GM23338 (cell line): Measurements from ENCODE around the gene AHR.

ENCODE experiments used
- CREB1 ChIP-seq: fragments of 250-450 bp; sonication (Bioruptor Pico); IDR thresholded peaks from 2 replicates; pipeline ENCODE4 v1.5.0; 2020; ENCODE audit warnings: low read depth, mild to moderate bottlenecking, moderate library complexity
- EZH2phosphoT487 ChIP-seq: fragments of 200-600 bp; sonication (generic); IDR thresholded peaks from one replicate; pipeline ENCODE4 v1.8.1; 2018; ENCODE audit warnings: antibody characterized with exemption; ENCODE audit not compliant: unreplicated experiment
- POLR2AphosphoS5 ChIP-seq: IDR thresholded peaks from 2 replicates; pipeline ENCODE4 v1.6.1; 2016; ENCODE audit warnings: antibody characterized with exemption, low read depth
- TF ChIP-seq, protein P1 (sequence below), 2 experiments: fragments of 200-600 bp in 1 of 2; sonication (generic) in 1 of 2; conservative IDR thresholded peaks; 2 replicates each; pipeline versions ENCODE4 v1.5.1 to v1.6.1; 2016 to 2017; ENCODE audit warnings: antibody characterized with exemption in 2 of 2, low read depth in 2 of 2, mild to moderate bottlenecking in 2 of 2, moderate library complexity in 1 of 2
- TF ChIP-seq, protein P2 (sequence below): IDR thresholded peaks from one replicate; pipeline ENCODE4 v1.6.1; 2018; ENCODE audit warnings: antibody characterized with exemption; ENCODE audit not compliant: unreplicated experiment

DNA sequence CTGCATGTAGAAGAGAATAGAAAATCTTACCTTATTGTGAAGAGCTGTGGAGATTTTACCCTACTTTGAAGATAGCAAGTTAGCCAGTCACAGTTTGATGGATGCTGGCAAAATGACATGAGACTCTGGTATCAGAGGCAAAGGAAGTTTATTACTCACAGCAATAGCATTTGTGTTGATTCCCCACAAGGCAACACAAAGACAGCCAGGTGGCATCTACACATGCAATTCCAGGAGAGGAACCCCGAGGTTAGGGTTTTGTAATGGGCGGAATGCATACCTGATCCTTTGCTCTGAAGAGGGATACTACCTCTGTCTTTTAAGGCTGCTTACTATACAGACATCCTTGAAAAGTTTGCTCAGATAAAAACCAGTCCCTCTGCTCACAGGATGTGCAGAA lies 59.5 kb downstream of the AHR start:
- TF ChIP-seq, protein P1, sequence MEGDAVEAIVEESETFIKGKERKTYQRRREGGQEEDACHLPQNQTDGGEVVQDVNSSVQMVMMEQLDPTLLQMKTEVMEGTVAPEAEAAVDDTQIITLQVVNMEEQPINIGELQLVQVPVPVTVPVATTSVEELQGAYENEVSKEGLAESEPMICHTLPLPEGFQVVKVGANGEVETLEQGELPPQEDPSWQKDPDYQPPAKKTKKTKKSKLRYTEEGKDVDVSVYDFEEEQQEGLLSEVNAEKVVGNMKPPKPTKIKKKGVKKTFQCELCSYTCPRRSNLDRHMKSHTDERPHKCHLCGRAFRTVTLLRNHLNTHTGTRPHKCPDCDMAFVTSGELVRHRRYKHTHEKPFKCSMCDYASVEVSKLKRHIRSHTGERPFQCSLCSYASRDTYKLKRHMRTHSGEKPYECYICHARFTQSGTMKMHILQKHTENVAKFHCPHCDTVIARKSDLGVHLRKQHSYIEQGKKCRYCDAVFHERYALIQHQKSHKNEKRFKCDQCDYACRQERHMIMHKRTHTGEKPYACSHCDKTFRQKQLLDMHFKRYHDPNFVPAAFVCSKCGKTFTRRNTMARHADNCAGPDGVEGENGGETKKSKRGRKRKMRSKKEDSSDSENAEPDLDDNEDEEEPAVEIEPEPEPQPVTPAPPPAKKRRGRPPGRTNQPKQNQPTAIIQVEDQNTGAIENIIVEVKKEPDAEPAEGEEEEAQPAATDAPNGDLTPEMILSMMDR (conservative IDR thresholded peaks at IDR 0.05; ENCODE audit: low read depth in 2 of 2): no peak
- TF ChIP-seq EZH2phosphoT487: no peak
- TF ChIP-seq CREB1 (CRISPR knock-in tag): no peak
- TF ChIP-seq, protein P2, sequence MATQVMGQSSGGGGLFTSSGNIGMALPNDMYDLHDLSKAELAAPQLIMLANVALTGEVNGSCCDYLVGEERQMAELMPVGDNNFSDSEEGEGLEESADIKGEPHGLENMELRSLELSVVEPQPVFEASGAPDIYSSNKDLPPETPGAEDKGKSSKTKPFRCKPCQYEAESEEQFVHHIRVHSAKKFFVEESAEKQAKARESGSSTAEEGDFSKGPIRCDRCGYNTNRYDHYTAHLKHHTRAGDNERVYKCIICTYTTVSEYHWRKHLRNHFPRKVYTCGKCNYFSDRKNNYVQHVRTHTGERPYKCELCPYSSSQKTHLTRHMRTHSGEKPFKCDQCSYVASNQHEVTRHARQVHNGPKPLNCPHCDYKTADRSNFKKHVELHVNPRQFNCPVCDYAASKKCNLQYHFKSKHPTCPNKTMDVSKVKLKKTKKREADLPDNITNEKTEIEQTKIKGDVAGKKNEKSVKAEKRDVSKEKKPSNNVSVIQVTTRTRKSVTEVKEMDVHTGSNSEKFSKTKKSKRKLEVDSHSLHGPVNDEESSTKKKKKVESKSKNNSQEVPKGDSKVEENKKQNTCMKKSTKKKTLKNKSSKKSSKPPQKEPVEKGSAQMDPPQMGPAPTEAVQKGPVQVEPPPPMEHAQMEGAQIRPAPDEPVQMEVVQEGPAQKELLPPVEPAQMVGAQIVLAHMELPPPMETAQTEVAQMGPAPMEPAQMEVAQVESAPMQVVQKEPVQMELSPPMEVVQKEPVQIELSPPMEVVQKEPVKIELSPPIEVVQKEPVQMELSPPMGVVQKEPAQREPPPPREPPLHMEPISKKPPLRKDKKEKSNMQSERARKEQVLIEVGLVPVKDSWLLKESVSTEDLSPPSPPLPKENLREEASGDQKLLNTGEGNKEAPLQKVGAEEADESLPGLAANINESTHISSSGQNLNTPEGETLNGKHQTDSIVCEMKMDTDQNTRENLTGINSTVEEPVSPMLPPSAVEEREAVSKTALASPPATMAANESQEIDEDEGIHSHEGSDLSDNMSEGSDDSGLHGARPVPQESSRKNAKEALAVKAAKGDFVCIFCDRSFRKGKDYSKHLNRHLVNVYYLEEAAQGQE: no peak
- no peak for TF ChIP-seq POLR2AphosphoS5
